ENCODE results near the gene RPL13. TPM values are rescaled to one million over a fixed set of nuclear protein-coding genes. Genes with fewer than 3 reads are reported as not detected.
"Not testable (repeated sequence)": the region's sequence is repeated elsewhere in the genome, so short reads cannot be mapped to it uniquely, and the experiment has no call there.

RPL13 gene
- total RNA-seq, 2 donors from 2014 or later: 4,239 to 4,547 TPM

DNA sequence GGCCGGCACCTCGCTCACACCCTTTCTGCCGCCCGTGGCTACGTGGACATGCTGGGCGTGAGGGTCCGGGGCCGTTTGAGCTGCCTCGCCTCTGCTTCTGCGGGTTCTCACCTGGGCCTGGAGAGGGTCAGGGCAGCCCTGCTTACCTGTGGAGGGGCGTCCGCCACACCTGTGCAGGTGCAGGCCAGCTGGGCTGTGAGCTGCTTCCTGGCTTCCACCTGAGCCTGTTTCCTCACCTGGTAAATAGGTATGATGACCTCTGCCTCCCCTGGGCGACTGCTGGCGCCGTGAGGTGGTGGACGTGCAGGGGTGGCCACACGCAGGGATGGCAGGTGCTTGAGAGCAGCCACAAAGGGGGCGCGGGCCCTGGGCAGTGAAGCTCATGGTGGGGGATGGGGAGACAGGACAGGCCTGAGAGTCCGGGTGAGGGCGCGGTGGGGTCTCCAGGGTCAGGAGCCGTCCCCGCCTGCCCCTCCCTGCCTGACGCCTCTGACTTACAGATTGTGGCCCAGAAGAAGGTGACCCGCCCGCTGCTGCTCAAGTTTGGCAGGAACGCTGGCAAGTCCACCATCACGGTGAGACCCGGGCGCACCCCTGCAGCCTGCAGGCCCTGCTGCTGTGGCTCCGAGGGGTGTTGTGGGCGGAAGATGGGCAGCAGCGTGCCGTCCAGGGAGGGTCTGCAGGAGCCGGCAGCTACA is 22.9 kb downstream of the RPL13 start:
- TF ChIP-seq, protein P1, sequence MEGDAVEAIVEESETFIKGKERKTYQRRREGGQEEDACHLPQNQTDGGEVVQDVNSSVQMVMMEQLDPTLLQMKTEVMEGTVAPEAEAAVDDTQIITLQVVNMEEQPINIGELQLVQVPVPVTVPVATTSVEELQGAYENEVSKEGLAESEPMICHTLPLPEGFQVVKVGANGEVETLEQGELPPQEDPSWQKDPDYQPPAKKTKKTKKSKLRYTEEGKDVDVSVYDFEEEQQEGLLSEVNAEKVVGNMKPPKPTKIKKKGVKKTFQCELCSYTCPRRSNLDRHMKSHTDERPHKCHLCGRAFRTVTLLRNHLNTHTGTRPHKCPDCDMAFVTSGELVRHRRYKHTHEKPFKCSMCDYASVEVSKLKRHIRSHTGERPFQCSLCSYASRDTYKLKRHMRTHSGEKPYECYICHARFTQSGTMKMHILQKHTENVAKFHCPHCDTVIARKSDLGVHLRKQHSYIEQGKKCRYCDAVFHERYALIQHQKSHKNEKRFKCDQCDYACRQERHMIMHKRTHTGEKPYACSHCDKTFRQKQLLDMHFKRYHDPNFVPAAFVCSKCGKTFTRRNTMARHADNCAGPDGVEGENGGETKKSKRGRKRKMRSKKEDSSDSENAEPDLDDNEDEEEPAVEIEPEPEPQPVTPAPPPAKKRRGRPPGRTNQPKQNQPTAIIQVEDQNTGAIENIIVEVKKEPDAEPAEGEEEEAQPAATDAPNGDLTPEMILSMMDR (IDR thresholded peaks at IDR 0.05): no peak
- no peak overlapping the region for H3K27ac ChIP-seq
- H3K4me1 ChIP-seq: peaks cover 0 to 5% of the 10 kb centered on the region in 2 donors
- H3K36me3 ChIP-seq: no peaks in the 10 kb centered on the region
- no peaks in the 10 kb centered on the region for H3K9me3 ChIP-seq
- H3K27me3 ChIP-seq: no peaks in the 10 kb centered on the region
- no peak for DNase-seq (ENCODE audit: low spot score)
- H3K4me3 ChIP-seq: no peak overlapping the region

DNA sequence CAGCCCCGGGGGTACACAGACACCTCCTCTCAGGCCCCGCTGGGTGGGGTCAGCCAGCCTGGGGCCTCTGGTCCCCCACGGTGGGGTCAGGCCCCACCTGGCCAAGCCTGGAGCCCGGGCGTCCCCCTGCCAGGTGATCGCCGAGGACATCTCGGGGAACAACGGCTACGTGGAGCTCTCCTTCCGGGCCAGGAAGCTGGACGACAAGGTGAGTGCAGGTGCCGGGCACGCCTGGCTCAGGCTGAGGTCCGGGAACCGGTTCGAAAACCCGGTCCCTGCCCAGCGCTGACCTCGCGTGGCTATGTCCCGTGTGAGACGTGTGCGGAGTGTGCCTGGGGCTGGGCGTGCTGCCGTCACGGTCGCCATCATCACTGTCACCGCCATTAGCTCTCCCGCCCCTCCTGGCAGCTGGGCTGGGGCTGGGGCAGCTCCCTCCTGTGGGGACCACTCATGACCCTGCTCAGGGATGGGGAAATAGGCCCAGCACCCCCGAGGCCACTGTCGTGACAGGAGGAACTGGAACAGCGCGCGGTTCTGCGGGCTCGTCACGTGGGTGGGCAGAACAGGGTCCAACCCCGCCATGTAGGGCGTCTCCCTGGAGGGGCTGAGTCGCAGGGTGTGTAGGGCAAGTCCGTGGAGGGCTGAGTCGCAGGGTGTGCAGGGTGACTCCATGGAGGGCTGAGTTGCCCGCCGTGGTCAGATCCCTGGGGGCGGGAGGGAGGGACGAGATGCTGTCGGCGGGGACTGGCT is 23.6 kb downstream of the RPL13 start:
- Histone ChIP-seq H3K36me3 (no peaks in the 10 kb centered on the region), H3K27me3 (no peaks in the 10 kb centered on the region), H3K9me3 (no peaks in the 10 kb centered on the region), H3K4me3 (no peak overlapping the region), H3K4me1 (peaks cover 0 to 5% of the 10 kb centered on the region in 2 donors), H3K27ac (no peak overlapping the region)
- TF ChIP-seq, protein P1 (IDR thresholded peaks at IDR 0.05): no peak
- DNase-seq (ENCODE audit: low spot score): no peak

DNA sequence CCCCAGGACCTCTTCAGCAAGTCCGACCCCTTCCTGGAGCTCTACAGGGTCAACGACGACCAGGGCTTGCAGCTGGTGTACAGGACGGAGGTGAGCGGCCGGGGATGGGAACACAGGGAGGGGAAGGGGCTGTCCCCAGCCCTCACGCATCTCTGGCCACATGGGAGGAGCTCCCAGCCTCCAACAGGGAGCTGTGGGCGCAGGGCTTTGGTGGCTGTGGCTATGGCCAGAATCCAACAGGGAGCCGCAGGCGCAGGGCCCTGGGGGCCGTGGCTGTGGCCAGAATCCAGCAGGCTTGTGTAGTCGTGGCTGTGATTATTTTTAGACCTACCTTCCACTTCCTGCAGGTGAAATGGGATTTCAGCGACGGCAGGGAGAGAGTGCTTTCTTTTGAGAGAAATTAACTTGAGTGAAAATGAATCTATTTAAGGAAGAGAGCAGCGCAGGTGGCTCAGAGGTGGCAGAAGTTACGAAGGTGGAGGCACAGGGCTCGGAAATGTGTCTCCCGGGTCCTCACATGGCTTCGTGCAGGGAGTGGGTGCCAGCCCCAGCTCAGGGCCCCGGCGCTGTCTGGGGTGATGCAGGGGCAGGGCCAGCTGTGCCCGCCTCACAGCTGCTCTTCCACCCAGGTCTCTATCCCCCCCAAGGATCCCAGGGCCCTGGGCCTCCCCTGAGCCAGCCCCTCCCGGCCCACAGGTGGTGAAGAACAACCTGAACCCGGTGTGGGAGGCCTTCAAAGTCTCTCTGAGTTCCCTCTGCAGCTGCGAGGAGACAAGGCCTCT is 24.5 kb downstream of the RPL13 start:
- no peak for DNase-seq (ENCODE audit: low spot score)
- TF ChIP-seq, protein P1 (IDR thresholded peaks at IDR 0.05): no peak
- H3K27me3 ChIP-seq: no peaks in the 10 kb centered on the region

DNA sequence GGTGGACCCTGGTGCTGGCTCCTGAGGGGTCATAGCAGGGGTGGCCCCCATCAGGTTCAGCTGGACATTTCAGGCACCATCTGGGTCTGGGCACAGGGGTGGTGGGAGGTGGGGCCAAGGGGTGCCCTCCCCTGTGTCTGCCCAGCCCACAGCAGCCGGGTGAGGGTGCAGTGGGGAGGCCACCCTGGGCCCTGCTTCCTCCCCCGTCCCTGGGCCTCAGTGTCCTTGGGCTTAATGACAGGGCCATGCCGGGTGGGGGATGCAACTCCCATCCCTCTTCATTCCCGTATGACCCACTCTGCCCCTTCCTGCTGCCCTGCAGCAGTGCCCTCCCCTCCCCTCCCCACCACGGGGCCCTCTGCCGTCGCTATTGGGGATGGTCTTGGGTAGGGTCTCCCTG is 25.7 kb downstream of the RPL13 start:
- Histone ChIP-seq H3K27ac (no peak overlapping the region), H3K9me3 (no peaks in the 10 kb centered on the region), H3K4me1 (peaks cover 0 to 5% of the 10 kb centered on the region in 2 donors), H3K4me3 (no peak overlapping the region), H3K36me3 (no peaks in the 10 kb centered on the region), H3K27me3 (no peaks in the 10 kb centered on the region)
- no peak for DNase-seq (ENCODE audit: low spot score)
- TF ChIP-seq, protein P1 (IDR thresholded peaks at IDR 0.05): no peak

More for the DNA sequence above, 24.5 kb downstream of the RPL13 start:
- Histone ChIP-seq H3K4me3 (no peak overlapping the region), H3K4me1 (peaks cover 0 to 5% of the 10 kb centered on the region in 2 donors), H3K9me3 (no peaks in the 10 kb centered on the region), H3K27ac (no peak overlapping the region), H3K36me3 (no peaks in the 10 kb centered on the region)

DNA sequence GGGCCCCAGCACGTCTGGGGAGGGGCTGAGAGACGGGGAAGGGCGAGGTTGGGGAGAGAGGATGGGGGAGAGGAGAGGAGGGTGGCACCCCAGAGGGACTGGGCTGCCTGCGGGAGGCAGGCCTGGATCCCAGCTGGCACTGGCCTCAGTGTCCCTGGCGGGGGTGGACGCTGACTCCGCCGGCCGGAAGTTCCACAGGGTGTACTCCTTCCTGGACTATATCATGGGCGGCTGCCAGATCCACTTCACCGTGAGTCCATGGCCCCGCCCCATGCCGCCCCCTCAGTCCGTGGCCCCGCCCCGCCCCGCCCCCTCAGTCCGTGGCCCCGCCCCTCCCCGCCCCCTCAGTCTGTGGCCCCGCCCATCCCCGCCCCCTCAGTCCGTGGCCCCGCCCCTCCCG is 26.4 kb downstream of the RPL13 start:
- TF ChIP-seq, protein P1 (IDR thresholded peaks at IDR 0.05): no peak
- Histone ChIP-seq H3K4me3 (no peak overlapping the region), H3K9me3 (no peaks in the 10 kb centered on the region), H3K27ac (no peak overlapping the region), H3K4me1 (peaks cover 0 to 5% of the 10 kb centered on the region in 2 donors), H3K36me3 (no peaks in the 10 kb centered on the region), H3K27me3 (no peaks in the 10 kb centered on the region)
- no peak for DNase-seq (ENCODE audit: low spot score)

DNA sequence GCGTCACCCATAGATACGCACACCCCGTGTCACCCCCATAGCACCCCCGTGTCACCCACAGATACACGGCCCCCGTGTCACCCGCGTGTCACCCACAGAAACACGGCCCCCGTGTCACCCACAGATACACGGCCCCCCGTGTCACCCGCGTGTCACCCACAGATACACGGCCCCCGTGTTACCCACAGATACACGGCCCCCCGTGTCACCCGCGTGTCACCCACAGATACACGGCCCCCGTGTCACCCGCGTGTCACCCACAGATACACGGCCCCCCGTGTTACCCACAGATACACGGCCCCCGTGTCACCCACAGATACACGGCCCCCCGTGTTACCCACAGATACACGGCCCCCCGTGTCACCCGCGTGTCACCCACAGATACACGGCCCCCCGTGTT is 27.2 kb downstream of the RPL13 start:
- not testable (repeated sequence) for H3K27ac ChIP-seq; H3K4me1 ChIP-seq; DNase-seq (ENCODE audit: low spot score); H3K36me3 ChIP-seq; H3K9me3 ChIP-seq; H3K4me3 ChIP-seq; H3K27me3 ChIP-seq

Data from right atrium auricular region (tissue), 2 donors.